PC-3 (cell line): Measurements from ENCODE around the gene CHSY1. TPM values are rescaled to one million over a fixed set of nuclear protein-coding genes. Genes with fewer than 3 reads are reported as not detected.

Experiments
- ATAC-seq: fragments of 200-7000 bp; cut with Tn5 transposase; 2 replicates; pipeline ENCODE4 v1.9.1; 2020; ENCODE audit warnings: mild to moderate bottlenecking, moderate library complexity
- BruUV-seq: library from RNA; stranded (reverse); fragments of 400-500 nt; replicated peaks from 2 replicates; lab custom pipeline; 2021; lab: Mats Ljungman, UMichigan
- CTCF ChIA-PET: fragments of 300-600 bp; sonication (Branson Sonifier 250); formaldehyde crosslinking; loops from one replicate; lab custom pipeline; 2022; ENCODE audit warnings: antibody characterized with exemption; lab: Charles Lee
- POLR2A ChIA-PET: fragments of 300-600 bp; sonication (Branson Sonifier 250); formaldehyde crosslinking; loops from one replicate; lab custom pipeline; 2022; ENCODE audit warnings: antibody characterized with exemption; ENCODE audit not compliant: unreplicated experiment; lab: Charles Lee
- DNase-seq: peaks from one replicate; pipeline ENCODE4 v3.0.0-alpha.2; 2015
- H2AFZ ChIP-seq: fragments of 300-600 bp; sonication (generic); 2 replicates; pipeline ENCODE4 v1.6.0; 2016; ENCODE audit warnings: antibody characterized with exemption, low read length
- H3F3A ChIP-seq: fragments of 300-600 bp; sonication (generic); one replicate; pipeline ENCODE4 v1.6.0; 2017; ENCODE audit warnings: antibody characterized with exemption, low read length, control low read depth, mild to moderate bottlenecking; ENCODE audit not compliant: unreplicated experiment
- H3K27ac ChIP-seq: fragments of 300-600 bp; sonication (generic); 2 replicates; pipeline ENCODE4 v1.5.1; 2016; ENCODE audit warnings: mild to moderate bottlenecking, low read length
- H3K27me3 ChIP-seq: fragments of 300-600 bp; sonication (generic); 2 replicates; pipeline ENCODE4 v1.6.1; 2016; ENCODE audit warnings: low read length, mixed read lengths
- H3K36me3 ChIP-seq: fragments of 300-600 bp; sonication (generic); 2 replicates; pipeline ENCODE4 v1.6.1; 2016; ENCODE audit warnings: low read depth, mixed run types, low read length, mixed read lengths
- H3K4me1 ChIP-seq: fragments of 300-600 bp; sonication (generic); 2 replicates; pipeline ENCODE4 v1.5.1; 2016; ENCODE audit warnings: low read length; ENCODE audit not compliant: insufficient read depth
- H3K4me2 ChIP-seq: fragments of 300-600 bp; sonication (generic); 2 replicates; pipeline ENCODE4 v1.6.0; 2016; ENCODE audit warnings: low read length
- H3K4me3 ChIP-seq: fragments of 300-600 bp; sonication (generic); 2 replicates; pipeline ENCODE4 v1.5.1; 2016; ENCODE audit warnings: mild to moderate bottlenecking, low read length, mixed read lengths
- H3K79me2 ChIP-seq: fragments of 300-600 bp; sonication (generic); 2 replicates; pipeline ENCODE4 v1.6.1; 2017; ENCODE audit warnings: low read length, mixed read lengths
- H3K9ac ChIP-seq: fragments of 300-600 bp; sonication (generic); 2 replicates; pipeline ENCODE4 v1.6.0; 2016; ENCODE audit warnings: mild to moderate bottlenecking, low read length
- H3K9me2 ChIP-seq: fragments of 300-600 bp; sonication (generic); replicated peaks from 2 replicates; pipeline ENCODE4 v1.6.1; 2016; ENCODE audit warnings: mixed run types, low read length, mixed read lengths
- H3K9me3 ChIP-seq: fragments of 300-600 bp; sonication (generic); 2 replicates; pipeline ENCODE4 v1.6.1; 2016; ENCODE audit warnings: low read length, mixed read lengths
- H4K20me1 ChIP-seq: fragments of 300-600 bp; sonication (generic); 2 replicates; pipeline ENCODE4 v1.6.1; 2016; ENCODE audit warnings: low read length, mixed read lengths
- EZH2 ChIP-seq: fragments of 300-600 bp; sonication (generic); IDR thresholded peaks from one replicate; pipeline ENCODE4 v1.6.1; 2017; ENCODE audit warnings: antibody characterized with exemption, mild to moderate bottlenecking, low read length; ENCODE audit not compliant: unreplicated experiment
- EZH2phosphoT487 ChIP-seq: fragments of 300-600 bp; sonication (generic); IDR thresholded peaks from 2 replicates; pipeline ENCODE4 v1.6.1; 2018; ENCODE audit warnings: mild to moderate bottlenecking, antibody characterized with exemption, low read length, borderline replicate concordance
- intact Hi-C: fragments of 100-400 bp; cut with micrococcal nuclease; formaldehyde crosslinking; loops from 2 replicates; pipeline ENCODE4 v1.9.0; 2023
- total RNA-seq: library from RNA; depleted of rRNA; stranded (reverse); fragments of >200 nt; gene quantifications from 2 replicates; pipeline ENCODE4 v1.2.3, GENCODE V29; 2014
- TF ChIP-seq, protein P1 (sequence below): fragments of 300-600 bp; sonication (generic); conservative IDR thresholded peaks from 2 replicates; pipeline ENCODE4 v1.5.1; 2017; ENCODE audit warnings: antibody characterized with exemption, low read depth, mild to moderate bottlenecking, low read length

Gene CHSY1
- total RNA-seq, 1 experiment from 2014 or later, result 13.8 TPM

DNA sequence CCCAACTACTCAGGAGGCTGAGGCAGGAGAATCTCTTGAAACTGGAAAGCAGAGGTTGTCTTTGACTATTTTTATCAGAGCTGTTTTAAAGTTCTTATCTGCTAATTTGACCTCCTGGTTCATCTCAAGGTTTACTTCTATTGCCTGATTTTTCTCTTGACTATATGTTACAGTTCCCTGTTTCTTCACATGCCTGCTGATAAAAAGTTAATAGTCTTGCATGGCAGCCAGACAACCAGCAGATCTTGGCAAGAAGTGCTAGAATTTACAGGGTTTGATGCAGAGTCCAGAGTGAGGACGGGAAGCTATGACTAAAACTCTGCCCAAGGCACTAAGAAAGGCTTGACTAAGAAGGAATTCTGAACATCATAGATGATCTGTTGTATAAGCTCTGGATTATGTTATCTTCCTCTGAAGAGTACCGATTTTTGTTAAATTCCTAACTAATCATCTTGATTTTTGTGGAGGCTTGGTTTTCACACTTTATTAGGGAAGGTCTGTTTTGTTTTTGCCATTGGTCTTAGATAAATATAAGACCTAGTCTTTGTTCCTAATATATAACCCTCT lies 85.9 kb downstream of the CHSY1 start:
- POLR2A ChIA-PET, result no interaction called here

GRCh38 chr15:101162701-101163483 lies 89.0 kb downstream of the CHSY1 start:
- H3K4me1 ChIP-seq, result peaks cover 12% of the 10 kb centered on the region
- H4K20me1 ChIP-seq, result no peaks in the 10 kb centered on the region
- H3K9me3 ChIP-seq, result peaks cover 10% of the 10 kb centered on the region; the same call in 1 of the 2 replicates
- no TSS peak for BruUV-seq
- no peaks in the 10 kb centered on the region for H3K9me2 ChIP-seq
- H3F3A ChIP-seq, result no peaks in the 10 kb centered on the region
- intact Hi-C loops, result no loop called here
- ChIA-PET POLR2A (no interaction called here), CTCF (no interaction called here)
- ATAC-seq, result no peak
- no peak overlapping the region for H3K4me2 ChIP-seq
- no peak for DNase-seq
- no peak overlapping the region for H3K4me3 ChIP-seq
- TF ChIP-seq EZH2 (no peak), EZH2phosphoT487 (no peak)
- TF ChIP-seq, protein P1, sequence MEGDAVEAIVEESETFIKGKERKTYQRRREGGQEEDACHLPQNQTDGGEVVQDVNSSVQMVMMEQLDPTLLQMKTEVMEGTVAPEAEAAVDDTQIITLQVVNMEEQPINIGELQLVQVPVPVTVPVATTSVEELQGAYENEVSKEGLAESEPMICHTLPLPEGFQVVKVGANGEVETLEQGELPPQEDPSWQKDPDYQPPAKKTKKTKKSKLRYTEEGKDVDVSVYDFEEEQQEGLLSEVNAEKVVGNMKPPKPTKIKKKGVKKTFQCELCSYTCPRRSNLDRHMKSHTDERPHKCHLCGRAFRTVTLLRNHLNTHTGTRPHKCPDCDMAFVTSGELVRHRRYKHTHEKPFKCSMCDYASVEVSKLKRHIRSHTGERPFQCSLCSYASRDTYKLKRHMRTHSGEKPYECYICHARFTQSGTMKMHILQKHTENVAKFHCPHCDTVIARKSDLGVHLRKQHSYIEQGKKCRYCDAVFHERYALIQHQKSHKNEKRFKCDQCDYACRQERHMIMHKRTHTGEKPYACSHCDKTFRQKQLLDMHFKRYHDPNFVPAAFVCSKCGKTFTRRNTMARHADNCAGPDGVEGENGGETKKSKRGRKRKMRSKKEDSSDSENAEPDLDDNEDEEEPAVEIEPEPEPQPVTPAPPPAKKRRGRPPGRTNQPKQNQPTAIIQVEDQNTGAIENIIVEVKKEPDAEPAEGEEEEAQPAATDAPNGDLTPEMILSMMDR, result no peak
- no peak overlapping the region for H2AFZ ChIP-seq
- H3K27ac ChIP-seq, result no peak overlapping the region
- no peaks in the 10 kb centered on the region for H3K79me2 ChIP-seq
- H3K36me3 ChIP-seq, result peaks cover 2% of the 10 kb centered on the region; the same call in 1 of the 2 replicates
- H3K27me3 ChIP-seq, result no peaks in the 10 kb centered on the region
- H3K9ac ChIP-seq, result no peak overlapping the region

More for the DNA sequence above, 85.9 kb downstream of the CHSY1 start:
- no peak for DNase-seq
- H3F3A ChIP-seq, result peaks cover 1% of the 10 kb centered on the region
- H3K27ac ChIP-seq, result no peak overlapping the region
- CTCF ChIA-PET, result no interaction called here
- H2AFZ ChIP-seq, result no peak overlapping the region
- H3K4me1 ChIP-seq, result peaks cover 43% of the 10 kb centered on the region
- H3K79me2 ChIP-seq, result no peaks in the 10 kb centered on the region
- H4K20me1 ChIP-seq, result no peaks in the 10 kb centered on the region
- intact Hi-C loops, result loop anchor here (2.0 kb wide), 1 partner anchor 39 kb away; no protein-coding TSS in a partner anchor
- no peak overlapping the region for H3K9ac ChIP-seq
- peaks cover 2% of the 10 kb centered on the region; the same call in 1 of the 2 replicates for H3K36me3 ChIP-seq
- H3K4me2 ChIP-seq, result no peak overlapping the region
- no peaks in the 10 kb centered on the region for H3K9me2 ChIP-seq
- H3K4me3 ChIP-seq, result no peak overlapping the region
- no peaks in the 10 kb centered on the region for H3K27me3 ChIP-seq
- TF ChIP-seq EZH2, result no peak
- no peak for TF ChIP-seq EZH2phosphoT487
- TF ChIP-seq, protein P1, result no peak
- no TSS peak for BruUV-seq
- peaks cover 10% of the 10 kb centered on the region; the same call in 1 of the 2 replicates for H3K9me3 ChIP-seq
- ATAC-seq, result no peak

- Histone ChIP-seq H4K20me1 (no peaks in the 10 kb centered on the region), H3K9me3 (peaks cover 10% of the 10 kb centered on the region; the same call in 1 of the 2 replicates), H3K4me1 (no peaks in the 10 kb centered on the region), H3K9me2 (no peaks in the 10 kb centered on the region), H3K36me3 (peaks cover 2% of the 10 kb centered on the region; the same call in 1 of the 2 replicates), H3K9ac (no peak overlapping the region), H3K27me3 (no peaks in the 10 kb centered on the region), H3K79me2 (no peaks in the 10 kb centered on the region), H3K4me3 (no peak overlapping the region), H3K27ac (no peak overlapping the region), H3K4me2 (no peak overlapping the region), H3F3A (no peaks in the 10 kb centered on the region), H2AFZ (no peak overlapping the region)
- no peak for ATAC-seq
- POLR2A ChIA-PET, result no interaction called here
- no TSS peak for BruUV-seq
- intact Hi-C loops, result no loop called here
- TF ChIP-seq EZH2phosphoT487, result no peak
- no peak for TF ChIP-seq EZH2
- TF ChIP-seq, protein P1, result no peak
- CTCF ChIA-PET, result no interaction called here
- no peak for DNase-seq
Observed at GRCh38 chr15:101161656-101162055, 90.2 kb downstream of the CHSY1 start.
